Stomach smooth muscle (tissue), 2 donors: ENCODE data around the gene EPHB3.

Experiments
- H3K27ac ChIP-seq: one replicate; pipeline ENCODE4 v1.7.0; 2013; ENCODE audit warnings: mild to moderate bottlenecking, low read length, inconsistent platforms
- H3K27me3 ChIP-seq, 2 donors: one replicate each; pipeline ENCODE4 v1.7.0; 2013; ENCODE audit warnings: low read length in 2 of 2; ENCODE audit not compliant: insufficient read depth in 2 of 2, control insufficient read depth in 1 of 2
- H3K36me3 ChIP-seq, 2 donors: one replicate each; pipeline ENCODE4 v1.7.0; 2013; ENCODE audit warnings: low read length in 2 of 2; ENCODE audit not compliant: control insufficient read depth in 2 of 2, insufficient read depth in 2 of 2
- H3K4me1 ChIP-seq: one replicate; pipeline ENCODE4 v1.7.0; 2013; ENCODE audit warnings: low read length; ENCODE audit not compliant: control insufficient read depth, insufficient read depth
- H3K4me3 ChIP-seq, 2 donors: one replicate each; pipeline ENCODE4 v1.7.0; 2013; ENCODE audit warnings: low read length in 2 of 2
- H3K9ac ChIP-seq, 2 donors: one replicate each; pipeline ENCODE4 v1.7.0; 2013; ENCODE audit warnings: low read length in 2 of 2, mild to moderate bottlenecking in 1 of 2
- H3K9me3 ChIP-seq, 2 donors: one replicate each; pipeline ENCODE4 v1.7.0; 2013; ENCODE audit warnings: low read length in 2 of 2; ENCODE audit not compliant: control insufficient read depth in 2 of 2
- donor health status: healthy.
- donor health status: Pancreatic carcinoma.

EPHB3 gene

DNA sequence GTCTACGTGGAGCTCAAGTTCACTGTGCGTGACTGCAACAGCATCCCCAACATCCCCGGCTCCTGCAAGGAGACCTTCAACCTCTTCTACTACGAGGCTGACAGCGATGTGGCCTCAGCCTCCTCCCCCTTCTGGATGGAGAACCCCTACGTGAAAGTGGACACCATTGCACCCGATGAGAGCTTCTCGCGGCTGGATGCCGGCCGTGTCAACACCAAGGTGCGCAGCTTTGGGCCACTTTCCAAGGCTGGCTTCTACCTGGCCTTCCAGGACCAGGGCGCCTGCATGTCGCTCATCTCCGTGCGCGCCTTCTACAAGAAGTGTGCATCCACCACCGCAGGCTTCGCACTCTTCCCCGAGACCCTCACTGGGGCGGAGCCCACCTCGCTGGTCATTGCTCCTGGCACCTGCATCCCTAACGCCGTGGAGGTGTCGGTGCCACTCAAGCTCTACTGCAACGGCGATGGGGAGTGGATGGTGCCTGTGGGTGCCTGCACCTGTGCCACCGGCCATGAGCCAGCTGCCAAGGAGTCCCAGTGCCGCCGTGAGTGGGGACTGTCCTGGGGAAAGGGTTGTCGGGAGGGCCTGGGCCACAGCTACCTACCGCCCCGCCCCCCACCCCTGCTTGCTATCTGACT lies 11.2 kb downstream of the EPHB3 start:
- Histone ChIP-seq H3K36me3 (peaks cover 12 to 27% of the 10 kb centered on the region in 2 donors), H3K27me3 (no peaks in the 10 kb centered on the region), H3K9ac (no peak overlapping the region), H3K4me3 (no peak overlapping the region), H3K4me1 (peaks cover 37% of the 10 kb centered on the region), H3K27ac (no peak overlapping the region), H3K9me3 (no peaks in the 10 kb centered on the region)

GRCh38 chr3:184574515-184575417 lies 13.2 kb downstream of the EPHB3 start:
- no peaks in the 10 kb centered on the region for H3K27me3 ChIP-seq
- H3K9me3 ChIP-seq, result no peaks in the 10 kb centered on the region
- no peak overlapping the region for H3K27ac ChIP-seq
- peaks cover 12 to 34% of the 10 kb centered on the region in 2 donors for H3K36me3 ChIP-seq
- no peak overlapping the region for H3K4me3 ChIP-seq
- peaks cover 20% of the 10 kb centered on the region for H3K4me1 ChIP-seq
- H3K9ac ChIP-seq, result no peak overlapping the region

DNA sequence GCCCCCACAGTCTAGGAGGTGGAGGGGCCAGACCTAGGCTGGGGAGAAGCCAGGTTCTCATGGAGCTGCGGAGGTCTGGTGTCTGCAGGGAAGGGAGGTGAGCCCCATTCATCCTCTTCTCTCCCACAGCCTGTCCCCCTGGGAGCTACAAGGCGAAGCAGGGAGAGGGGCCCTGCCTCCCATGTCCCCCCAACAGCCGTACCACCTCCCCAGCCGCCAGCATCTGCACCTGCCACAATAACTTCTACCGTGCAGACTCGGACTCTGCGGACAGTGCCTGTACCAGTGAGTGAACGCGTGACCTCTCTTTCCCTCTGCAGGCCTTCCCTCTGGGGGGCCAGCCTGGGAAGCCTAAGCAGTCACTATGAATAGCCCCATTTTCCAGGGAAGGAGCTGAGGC lies 14.1 kb downstream of the EPHB3 start:
- Histone ChIP-seq H3K9me3 (no peaks in the 10 kb centered on the region), H3K27ac (no peak overlapping the region), H3K36me3 (peaks cover 12 to 39% of the 10 kb centered on the region in 2 donors), H3K27me3 (no peaks in the 10 kb centered on the region), H3K9ac (no peak overlapping the region), H3K4me1 (peaks cover 16% of the 10 kb centered on the region), H3K4me3 (no peak overlapping the region)

DNA sequence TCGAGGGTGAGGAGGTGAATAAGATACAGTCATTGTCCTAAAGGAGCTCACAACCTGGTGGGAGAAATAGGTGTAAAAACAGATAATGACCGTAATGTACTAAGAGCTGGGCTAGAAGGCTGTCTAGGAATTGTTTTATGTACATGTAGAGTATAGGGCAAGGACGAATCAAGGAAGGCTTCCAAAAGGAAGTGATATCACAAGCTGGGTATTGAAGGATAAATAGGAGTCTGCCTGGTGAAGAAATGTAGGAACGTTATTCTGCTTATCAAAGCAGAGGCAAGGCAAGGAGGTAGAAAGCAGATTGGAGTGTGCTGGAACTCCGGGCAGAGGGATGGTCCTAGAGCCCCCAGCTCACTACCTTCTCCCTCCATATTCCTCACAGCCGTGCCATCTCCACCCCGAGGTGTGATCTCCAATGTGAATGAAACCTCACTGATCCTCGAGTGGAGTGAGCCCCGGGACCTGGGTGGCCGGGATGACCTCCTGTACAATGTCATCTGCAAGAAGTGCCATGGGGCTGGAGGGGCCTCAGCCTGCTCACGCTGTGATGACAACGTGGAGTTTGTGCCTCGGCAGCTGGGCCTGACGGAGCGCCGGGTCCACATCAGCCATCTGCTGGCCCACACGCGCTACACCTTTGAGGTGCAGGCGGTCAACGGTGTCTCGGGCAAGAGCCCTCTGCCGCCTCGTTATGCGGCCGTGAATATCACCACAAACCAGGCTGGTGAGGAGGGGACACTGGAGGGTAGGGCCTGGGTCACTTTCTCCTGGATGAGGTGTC lies 15.1 kb downstream of the EPHB3 start:
- Histone ChIP-seq H3K9me3 (no peaks in the 10 kb centered on the region), H3K4me1 (peaks cover 14% of the 10 kb centered on the region), H3K4me3 (no peak overlapping the region), H3K27ac (no peak overlapping the region), H3K36me3 (peaks cover 14 to 47% of the 10 kb centered on the region in 2 donors), H3K9ac (no peak overlapping the region), H3K27me3 (no peaks in the 10 kb centered on the region)

- H3K4me1 ChIP-seq, result peaks cover 23% of the 10 kb centered on the region
- H3K27me3 ChIP-seq, result no peaks in the 10 kb centered on the region
- no peak overlapping the region for H3K27ac ChIP-seq
- H3K9ac ChIP-seq, result no peak overlapping the region
- H3K4me3 ChIP-seq, result no peak overlapping the region
- peaks cover 12 to 43% of the 10 kb centered on the region in 2 donors for H3K36me3 ChIP-seq
- H3K9me3 ChIP-seq, result no peaks in the 10 kb centered on the region
Measured at GRCh38 chr3:184577546-184577945, 16.0 kb downstream of the EPHB3 start.

GRCh38 chr3:184578218-184578617 lies 16.6 kb downstream of the EPHB3 start:
- Histone ChIP-seq H3K9me3 (no peaks in the 10 kb centered on the region), H3K4me3 (no peak overlapping the region), H3K36me3 (peaks cover 10 to 38% of the 10 kb centered on the region in 2 donors), H3K27me3 (no peaks in the 10 kb centered on the region), H3K4me1 (peaks cover 28% of the 10 kb centered on the region), H3K9ac (no peak overlapping the region), H3K27ac (no peak overlapping the region)

DNA sequence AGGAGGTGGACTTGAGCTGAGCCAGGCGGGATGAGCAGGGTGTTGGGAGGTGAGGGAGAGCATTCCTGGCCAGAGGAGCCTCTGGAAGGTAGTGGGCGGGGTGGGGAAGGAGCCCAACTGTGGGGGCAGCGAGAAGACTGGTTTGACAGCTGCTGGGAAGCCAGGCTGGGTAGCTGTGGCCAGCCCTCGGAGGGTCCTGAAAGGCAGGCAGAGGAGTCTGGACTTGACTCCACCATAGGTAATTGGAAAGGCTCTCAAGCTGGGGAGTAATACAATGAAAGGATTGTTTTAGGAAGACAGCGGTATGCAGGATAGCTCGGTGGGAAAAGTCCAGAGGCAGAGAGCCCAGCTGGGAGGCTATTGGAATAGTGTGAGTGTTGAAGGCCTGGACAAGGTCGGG lies 17.2 kb downstream of the EPHB3 start:
- H3K27me3 ChIP-seq, result no peaks in the 10 kb centered on the region
- H3K4me3 ChIP-seq, result no peak overlapping the region
- no peaks in the 10 kb centered on the region for H3K9me3 ChIP-seq
- peaks cover 10 to 37% of the 10 kb centered on the region in 2 donors for H3K36me3 ChIP-seq
- H3K27ac ChIP-seq, result no peak overlapping the region
- peaks cover 29% of the 10 kb centered on the region for H3K4me1 ChIP-seq
- no peak overlapping the region for H3K9ac ChIP-seq

DNA sequence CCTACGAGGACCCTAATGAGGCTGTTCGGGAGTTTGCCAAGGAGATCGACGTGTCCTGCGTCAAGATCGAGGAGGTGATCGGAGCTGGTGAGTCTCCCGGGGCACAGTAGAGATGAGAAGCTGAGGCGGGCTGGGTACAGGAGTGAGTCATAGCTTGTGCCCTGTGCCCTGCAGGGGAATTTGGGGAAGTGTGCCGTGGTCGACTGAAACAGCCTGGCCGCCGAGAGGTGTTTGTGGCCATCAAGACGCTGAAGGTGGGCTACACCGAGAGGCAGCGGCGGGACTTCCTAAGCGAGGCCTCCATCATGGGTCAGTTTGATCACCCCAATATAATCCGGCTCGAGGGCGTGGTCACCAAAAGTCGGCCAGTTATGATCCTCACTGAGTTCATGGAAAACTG lies 17.9 kb downstream of the EPHB3 start:
- Histone ChIP-seq H3K4me1 (peaks cover 29% of the 10 kb centered on the region), H3K36me3 (peaks cover 10 to 37% of the 10 kb centered on the region in 2 donors), H3K27me3 (no peaks in the 10 kb centered on the region), H3K9ac (no peak overlapping the region), H3K27ac (no peak overlapping the region), H3K9me3 (no peaks in the 10 kb centered on the region), H3K4me3 (no peak overlapping the region)

- no peaks in the 10 kb centered on the region for H3K27me3 ChIP-seq
- H3K27ac ChIP-seq, result no peak overlapping the region
- no peaks in the 10 kb centered on the region for H3K9me3 ChIP-seq
- H3K36me3 ChIP-seq, result peaks cover 10 to 37% of the 10 kb centered on the region in 2 donors
- H3K4me3 ChIP-seq, result no peak overlapping the region
- peaks cover 27% of the 10 kb centered on the region for H3K4me1 ChIP-seq
- H3K9ac ChIP-seq, result no peak overlapping the region
Measured at GRCh38 chr3:184580376-184580775, 18.8 kb downstream of the EPHB3 start.

- peak overlapping the region; percentile 76 for H3K27ac ChIP-seq
- H3K27me3 ChIP-seq, result no peaks in the 10 kb centered on the region
- no peak overlapping the region for H3K4me3 ChIP-seq
- peaks cover 27% of the 10 kb centered on the region for H3K4me1 ChIP-seq
- H3K36me3 ChIP-seq, result peaks cover 6 to 30% of the 10 kb centered on the region in 2 donors
- no peaks in the 10 kb centered on the region for H3K9me3 ChIP-seq
- H3K9ac ChIP-seq, result no peak overlapping the region
Measured at GRCh38 chr3:184581331-184581855, 19.8 kb downstream of the EPHB3 start.
